ENCODE data around the gene KCNH4.

DNA sequence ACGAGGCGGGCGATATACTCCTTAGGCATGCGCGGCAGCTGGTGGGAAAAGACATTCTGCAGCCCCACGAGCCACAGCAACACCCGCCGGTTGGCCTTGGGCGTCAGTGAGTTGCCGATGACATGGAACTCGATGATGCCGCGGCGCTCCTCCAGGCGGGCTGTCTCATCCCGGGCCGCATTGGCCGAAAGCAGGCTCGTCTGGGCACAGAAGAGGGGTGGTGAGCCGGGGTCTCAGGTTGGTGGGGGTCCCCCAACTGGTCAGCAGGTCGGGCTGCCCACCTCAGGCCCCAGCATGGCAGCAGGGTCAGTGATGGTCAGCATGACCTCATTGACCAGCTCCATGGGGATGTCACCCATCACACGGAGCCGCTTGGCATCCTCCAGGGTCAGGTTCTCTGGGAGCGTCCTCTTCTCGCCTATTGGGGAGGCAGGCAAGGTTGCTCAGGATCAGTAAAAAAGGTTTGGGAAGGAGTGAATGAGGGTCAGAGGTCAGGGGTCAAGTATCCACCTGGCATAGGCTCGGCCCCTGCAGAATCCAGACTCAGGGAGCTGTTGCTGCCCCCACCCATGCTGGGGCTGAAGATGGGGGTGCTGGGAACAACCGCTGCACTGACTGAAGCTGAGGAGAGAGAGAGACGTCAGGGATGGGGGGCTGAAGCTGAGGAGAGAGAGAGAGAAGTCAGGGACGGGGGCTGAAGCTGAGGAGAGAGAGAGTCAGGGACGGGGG is 63.4 kb downstream of the KCNH4 start:
- TF ChIP-seq, protein P1, sequence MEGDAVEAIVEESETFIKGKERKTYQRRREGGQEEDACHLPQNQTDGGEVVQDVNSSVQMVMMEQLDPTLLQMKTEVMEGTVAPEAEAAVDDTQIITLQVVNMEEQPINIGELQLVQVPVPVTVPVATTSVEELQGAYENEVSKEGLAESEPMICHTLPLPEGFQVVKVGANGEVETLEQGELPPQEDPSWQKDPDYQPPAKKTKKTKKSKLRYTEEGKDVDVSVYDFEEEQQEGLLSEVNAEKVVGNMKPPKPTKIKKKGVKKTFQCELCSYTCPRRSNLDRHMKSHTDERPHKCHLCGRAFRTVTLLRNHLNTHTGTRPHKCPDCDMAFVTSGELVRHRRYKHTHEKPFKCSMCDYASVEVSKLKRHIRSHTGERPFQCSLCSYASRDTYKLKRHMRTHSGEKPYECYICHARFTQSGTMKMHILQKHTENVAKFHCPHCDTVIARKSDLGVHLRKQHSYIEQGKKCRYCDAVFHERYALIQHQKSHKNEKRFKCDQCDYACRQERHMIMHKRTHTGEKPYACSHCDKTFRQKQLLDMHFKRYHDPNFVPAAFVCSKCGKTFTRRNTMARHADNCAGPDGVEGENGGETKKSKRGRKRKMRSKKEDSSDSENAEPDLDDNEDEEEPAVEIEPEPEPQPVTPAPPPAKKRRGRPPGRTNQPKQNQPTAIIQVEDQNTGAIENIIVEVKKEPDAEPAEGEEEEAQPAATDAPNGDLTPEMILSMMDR (IDR thresholded peaks at IDR 0.05; ENCODE audit: poor library complexity, severe bottlenecking): no peak
- TF ChIP-seq RAD21 (conservative IDR thresholded peaks at IDR 0.05): no peak
- no peak for TF ChIP-seq POLR2AphosphoS5 (IDR thresholded peaks at IDR 0.05)
- no peak for TF ChIP-seq EZH2 (IDR thresholded peaks at IDR 0.05; ENCODE audit: borderline replicate concordance, insufficient read depth, low read length, poor library complexity, severe bottlenecking)
- TF ChIP-seq EP300 (conservative IDR thresholded peaks at IDR 0.05; ENCODE audit: poor library complexity, severe bottlenecking): no peak
- no peak for TF ChIP-seq MXI1 (conservative IDR thresholded peaks at IDR 0.05; ENCODE audit: poor library complexity, severe bottlenecking)
- TF ChIP-seq, protein P2, sequence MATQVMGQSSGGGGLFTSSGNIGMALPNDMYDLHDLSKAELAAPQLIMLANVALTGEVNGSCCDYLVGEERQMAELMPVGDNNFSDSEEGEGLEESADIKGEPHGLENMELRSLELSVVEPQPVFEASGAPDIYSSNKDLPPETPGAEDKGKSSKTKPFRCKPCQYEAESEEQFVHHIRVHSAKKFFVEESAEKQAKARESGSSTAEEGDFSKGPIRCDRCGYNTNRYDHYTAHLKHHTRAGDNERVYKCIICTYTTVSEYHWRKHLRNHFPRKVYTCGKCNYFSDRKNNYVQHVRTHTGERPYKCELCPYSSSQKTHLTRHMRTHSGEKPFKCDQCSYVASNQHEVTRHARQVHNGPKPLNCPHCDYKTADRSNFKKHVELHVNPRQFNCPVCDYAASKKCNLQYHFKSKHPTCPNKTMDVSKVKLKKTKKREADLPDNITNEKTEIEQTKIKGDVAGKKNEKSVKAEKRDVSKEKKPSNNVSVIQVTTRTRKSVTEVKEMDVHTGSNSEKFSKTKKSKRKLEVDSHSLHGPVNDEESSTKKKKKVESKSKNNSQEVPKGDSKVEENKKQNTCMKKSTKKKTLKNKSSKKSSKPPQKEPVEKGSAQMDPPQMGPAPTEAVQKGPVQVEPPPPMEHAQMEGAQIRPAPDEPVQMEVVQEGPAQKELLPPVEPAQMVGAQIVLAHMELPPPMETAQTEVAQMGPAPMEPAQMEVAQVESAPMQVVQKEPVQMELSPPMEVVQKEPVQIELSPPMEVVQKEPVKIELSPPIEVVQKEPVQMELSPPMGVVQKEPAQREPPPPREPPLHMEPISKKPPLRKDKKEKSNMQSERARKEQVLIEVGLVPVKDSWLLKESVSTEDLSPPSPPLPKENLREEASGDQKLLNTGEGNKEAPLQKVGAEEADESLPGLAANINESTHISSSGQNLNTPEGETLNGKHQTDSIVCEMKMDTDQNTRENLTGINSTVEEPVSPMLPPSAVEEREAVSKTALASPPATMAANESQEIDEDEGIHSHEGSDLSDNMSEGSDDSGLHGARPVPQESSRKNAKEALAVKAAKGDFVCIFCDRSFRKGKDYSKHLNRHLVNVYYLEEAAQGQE (IDR thresholded peaks at IDR 0.05; ENCODE audit: borderline replicate concordance): no peak
- TF ChIP-seq TAF1 (IDR thresholded peaks at IDR 0.05; ENCODE audit: low read depth): no peak
- TF ChIP-seq SMC3 (conservative IDR thresholded peaks at IDR 0.05; ENCODE audit: poor library complexity): no peak

Data from neural cell (in vitro differentiated cells).